ENCODE data around the gene TNNT2.

GRCh38 chr1:201317551-201317950, 59.9 kb downstream of the TNNT2 start:
- TF ChIP-seq GATA2 (IDR thresholded peaks at IDR 0.05; ENCODE audit: low read depth, low read length) (no peak), GATA3 (IDR thresholded peaks at IDR 0.05; ENCODE audit: low read depth, low read length) (no peak)
